UCSD-AML1 (cell line): ENCODE measurements around the gene ERMP1.
A peak's percentile ranks its signal among the peaks of the same experiment; 100 is the strongest.
"Not testable (repeated sequence)": the region's sequence is repeated elsewhere in the genome, so short reads cannot be mapped to it uniquely, and the experiment has no call there.

Experiments
- DNase-seq: peaks from one replicate; lab custom pipeline; 2025; ENCODE audit not compliant: unreplicated experiment; lab: John Stamatoyannopoulos, UW

ERMP1 gene

DNA sequence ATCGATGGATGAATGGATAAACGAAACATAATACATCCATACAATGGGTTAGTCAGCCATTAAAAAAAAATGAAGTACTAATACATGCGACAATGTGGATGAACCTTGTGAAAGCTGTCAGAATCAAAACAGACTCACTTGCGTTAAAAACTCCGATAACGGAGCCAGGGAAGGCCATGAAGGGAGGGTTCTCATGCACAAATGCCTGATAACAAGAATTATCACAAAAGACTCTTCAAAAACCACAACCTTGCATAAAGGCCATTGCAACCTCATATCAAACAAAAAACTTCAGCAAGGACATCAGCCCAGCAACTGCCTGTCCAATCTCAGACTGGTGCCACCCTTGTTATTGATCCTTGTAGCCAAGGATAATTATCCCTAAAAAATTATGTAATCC is 13.7 kb downstream of the ERMP1 start:
- DNase-seq = no peak

GRCh38 chr9:5818424-5819142 is 14.3 kb downstream of the ERMP1 start:
- DNase-seq = no peak

DNA sequence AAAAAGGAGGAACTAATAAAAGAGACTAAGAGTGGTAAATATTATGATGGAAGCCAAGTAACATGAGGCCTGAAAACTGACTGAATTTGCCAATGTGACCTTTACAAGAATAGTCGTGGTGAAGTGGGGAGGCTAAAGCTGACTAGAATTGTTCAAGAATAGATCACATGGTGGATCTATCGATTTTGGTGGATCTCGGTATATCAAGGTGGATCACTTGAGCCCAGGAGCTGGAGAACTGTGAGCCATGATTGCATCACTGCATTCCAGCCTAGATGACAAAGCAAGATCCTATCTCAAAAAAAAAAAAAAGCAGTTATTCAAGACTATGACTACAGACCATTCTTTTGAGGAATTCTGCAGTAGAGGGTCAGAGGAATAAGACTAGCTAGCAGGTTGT is 15.1 kb downstream of the ERMP1 start:
- no peak for DNase-seq

- no peak for DNase-seq
Observed at GRCh38 chr9:5815461-5815860, 17.5 kb downstream of the ERMP1 start.

GRCh38 chr9:5813824-5814223 is 19.1 kb downstream of the ERMP1 start:
- no peak for DNase-seq

- DNase-seq = no peak
Observed at GRCh38 chr9:5811751-5812150, 21.2 kb downstream of the ERMP1 start.

GRCh38 chr9:5805478-5805877 is 27.4 kb downstream of the ERMP1 start:
- DNase-seq = no peak

DNA sequence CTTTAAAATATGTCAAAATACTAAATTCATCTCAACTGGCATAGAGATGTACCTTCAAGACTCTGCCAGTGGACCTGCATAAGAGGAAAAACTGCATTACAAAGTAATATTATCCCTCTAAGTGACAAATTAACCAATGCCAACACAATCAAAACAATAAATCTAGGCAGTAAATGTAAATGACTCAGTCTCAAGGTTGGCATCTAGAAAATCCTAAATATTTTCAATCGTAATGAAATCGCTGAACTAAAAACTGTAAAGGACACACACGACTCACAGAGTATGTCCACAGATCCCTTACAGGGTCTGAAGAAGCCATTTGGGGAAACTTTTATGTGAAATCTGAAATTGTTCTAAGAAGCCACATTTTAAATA is 31.2 kb downstream of the ERMP1 start:
- DNase-seq = no peak

- DNase-seq = no peak
Observed at GRCh38 chr9:5800969-5801738, 31.8 kb downstream of the ERMP1 start.

GRCh38 chr9:5800378-5800777 is 32.5 kb downstream of the ERMP1 start:
- DNase-seq = not testable (repeated sequence)

GRCh38 chr9:5799314-5799713 is 33.6 kb downstream of the ERMP1 start:
- peak; percentile 14 for DNase-seq

- DNase-seq = no peak
Observed at GRCh38 chr9:5798581-5798980, 34.3 kb downstream of the ERMP1 start.

- DNase-seq = no peak
Observed at GRCh38 chr9:5796298-5796697, 36.6 kb downstream of the ERMP1 start.

- DNase-seq = no peak
Observed at GRCh38 chr9:5793812-5794211, 39.1 kb downstream of the ERMP1 start.

DNA sequence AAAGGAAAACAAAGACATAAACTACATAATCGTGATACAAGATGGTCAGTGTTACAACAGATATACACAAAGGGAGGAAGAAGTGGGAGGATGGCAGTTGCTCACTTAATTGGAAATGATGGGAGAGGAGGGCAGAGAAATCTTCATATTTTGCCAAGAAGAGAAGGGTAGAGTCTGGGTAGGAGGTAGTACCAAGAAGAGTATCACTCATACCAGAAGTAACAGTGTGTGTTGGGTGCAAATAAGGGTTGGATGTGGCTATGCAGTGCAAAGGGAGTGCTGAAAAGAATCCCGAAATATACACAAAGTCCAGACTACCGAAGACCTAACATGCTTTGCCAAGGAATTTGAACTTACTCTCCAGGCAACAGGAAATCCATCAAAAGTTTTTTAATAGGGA is 41.0 kb downstream of the ERMP1 start:
- DNase-seq = no peak

- no peak for DNase-seq
Observed at GRCh38 chr9:5790923-5791322, 42.0 kb downstream of the ERMP1 start.

- no peak for DNase-seq
Observed at GRCh38 chr9:5789489-5789888, 43.4 kb downstream of the ERMP1 start.

- DNase-seq = no peak
Observed at GRCh38 chr9:5787759-5788302, 45.1 kb downstream of the ERMP1 start.

- no peak for DNase-seq
Observed at GRCh38 chr9:5787220-5787619, 45.7 kb downstream of the ERMP1 start.

DNA sequence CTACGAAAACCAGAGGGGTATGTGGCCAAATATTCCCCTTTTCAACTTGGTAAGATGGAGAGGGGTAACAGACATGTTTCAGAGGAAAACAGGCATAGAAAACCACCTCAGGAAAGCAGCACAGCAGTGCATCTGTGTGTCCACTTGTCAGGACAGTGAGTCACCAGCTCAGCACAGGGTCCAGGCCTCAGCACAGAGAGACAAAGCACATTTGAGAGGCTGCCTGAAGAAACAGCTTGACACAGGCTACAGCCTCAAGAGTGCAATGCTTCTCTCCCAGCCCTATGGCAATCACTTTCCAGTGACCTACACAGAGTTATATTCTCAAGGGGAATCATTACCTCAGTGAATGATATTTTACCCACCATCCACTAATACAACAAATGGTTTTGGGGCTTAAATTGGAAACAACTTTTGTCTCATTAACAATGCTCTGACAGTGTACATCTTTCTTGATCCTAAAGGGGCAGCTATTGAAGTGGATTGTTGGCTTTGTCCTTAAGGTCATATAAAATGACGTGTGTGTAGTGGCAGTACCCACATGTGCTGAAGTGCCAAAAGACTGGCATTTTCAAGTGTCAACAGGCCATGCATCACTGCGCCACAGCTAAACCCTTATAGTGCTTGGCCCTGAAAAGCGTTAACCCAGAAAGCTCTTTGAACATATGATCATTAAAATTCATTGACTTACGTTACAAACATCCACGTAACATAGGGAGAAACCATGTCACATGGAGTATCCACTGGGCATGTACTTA is 46.4 kb downstream of the ERMP1 start:
- DNase-seq = no peak

GRCh38 chr9:5784526-5785315 is 48.2 kb downstream of the ERMP1 start:
- DNase-seq = no peak
